ENCODE measurements around the gene CHMP4A. TPM values are rescaled to one million over a fixed set of nuclear protein-coding genes. Genes with fewer than 3 reads are reported as not detected.

CHMP4A gene
- total and polyA plus RNA-seq, 2 donors (not counting 1 experiment from before 2014, with no cell fraction given): 91.2 to 103 TPM

DNA sequence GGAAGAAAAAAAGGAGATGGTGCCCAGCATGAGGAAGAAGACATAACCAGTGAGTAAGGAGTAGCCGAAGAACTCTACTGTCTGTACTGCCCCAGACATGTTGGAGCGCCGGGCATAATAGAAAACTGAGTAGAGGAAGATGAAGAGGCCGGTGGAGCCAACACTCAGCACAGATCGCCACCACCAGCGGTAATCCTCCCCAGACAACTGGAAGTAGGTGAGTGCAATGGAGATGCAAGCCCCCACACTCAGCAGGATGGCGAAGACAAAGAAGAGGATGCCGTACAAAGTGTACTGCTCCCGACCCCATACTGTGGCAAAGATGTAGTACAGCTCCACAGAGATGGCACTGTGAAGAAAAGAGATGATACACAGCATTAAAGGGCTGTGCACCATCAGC lies 23.8 kb downstream of the CHMP4A start:
- H3K27me3 Mint-ChIP-seq: no peaks in the 10 kb centered on the region
- no peak for TF ChIP-seq EZH2 (IDR thresholded peaks at IDR 0.05; ENCODE audit: borderline replicate concordance, insufficient read depth, low read depth, low read length, poor library complexity, severe bottlenecking)
- TF ChIP-seq, protein P1, sequence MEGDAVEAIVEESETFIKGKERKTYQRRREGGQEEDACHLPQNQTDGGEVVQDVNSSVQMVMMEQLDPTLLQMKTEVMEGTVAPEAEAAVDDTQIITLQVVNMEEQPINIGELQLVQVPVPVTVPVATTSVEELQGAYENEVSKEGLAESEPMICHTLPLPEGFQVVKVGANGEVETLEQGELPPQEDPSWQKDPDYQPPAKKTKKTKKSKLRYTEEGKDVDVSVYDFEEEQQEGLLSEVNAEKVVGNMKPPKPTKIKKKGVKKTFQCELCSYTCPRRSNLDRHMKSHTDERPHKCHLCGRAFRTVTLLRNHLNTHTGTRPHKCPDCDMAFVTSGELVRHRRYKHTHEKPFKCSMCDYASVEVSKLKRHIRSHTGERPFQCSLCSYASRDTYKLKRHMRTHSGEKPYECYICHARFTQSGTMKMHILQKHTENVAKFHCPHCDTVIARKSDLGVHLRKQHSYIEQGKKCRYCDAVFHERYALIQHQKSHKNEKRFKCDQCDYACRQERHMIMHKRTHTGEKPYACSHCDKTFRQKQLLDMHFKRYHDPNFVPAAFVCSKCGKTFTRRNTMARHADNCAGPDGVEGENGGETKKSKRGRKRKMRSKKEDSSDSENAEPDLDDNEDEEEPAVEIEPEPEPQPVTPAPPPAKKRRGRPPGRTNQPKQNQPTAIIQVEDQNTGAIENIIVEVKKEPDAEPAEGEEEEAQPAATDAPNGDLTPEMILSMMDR (IDR thresholded peaks at IDR 0.05): no peak
- Histone ChIP-seq H3K4me3 (ENCODE audit: control extremely low read depth in 1 of 5, extremely low read depth in 1 of 5, insufficient read depth in 1 of 5, low read depth in 2 of 5, low read length in 4 of 5) (no peak overlapping the region), H4K20me1 (ENCODE audit: control insufficient read depth, insufficient read depth, low read length, poor library complexity, severe bottlenecking) (no peaks in the 10 kb centered on the region), H3K4me2 (replicated peaks; ENCODE audit: low read depth, low read length, poor library complexity, severe bottlenecking) (peak overlapping the region; percentile 96), H3K9ac (ENCODE audit: low read length) (no peak overlapping the region), H3K9me3 (ENCODE audit: control extremely low read depth in 1 of 3, control insufficient read depth in 2 of 3, insufficient read depth in 1 of 3, low read length in 2 of 3) (no peaks in the 10 kb centered on the region), H3K27ac (ENCODE audit: low read length in 2 of 2) (peak overlapping the region; percentile 32 to 86), H3K36me3 (replicated peaks in 1 of 2; ENCODE audit: control extremely low read depth in 1 of 2, control insufficient read depth in 1 of 2, extremely low read depth in 1 of 2, insufficient read depth in 2 of 2, low read length in 1 of 2) (peaks cover 3 to 36% of the 10 kb centered on the region in 2 experiments), H3K79me2 (ENCODE audit: control insufficient read depth, insufficient read depth, low read length) (peaks cover 65% of the 10 kb centered on the region), H3K27me3 (replicated peaks in 1 of 4; ENCODE audit: control extremely low read depth in 1 of 4, control insufficient read depth in 3 of 4, insufficient read depth in 4 of 4, low read length in 3 of 4) (no peaks in the 10 kb centered on the region), H2AFZ (ENCODE audit: insufficient read depth, low read depth, low read length, poor library complexity, severe bottlenecking) (peak overlapping the region; percentile 76), H3K4me1 (ENCODE audit: control insufficient read depth in 2 of 2, insufficient read depth in 2 of 2, low read length in 2 of 2) (peaks cover 21 to 23% of the 10 kb centered on the region in 2 donors)
- H3K4me3 Mint-ChIP-seq: no peak overlapping the region
- ATAC-seq (ENCODE audit: low read depth) (no peak), DNase-seq (no peak)
- ChIA-PET POLR2A (interaction anchor here (0.6 to 2.1 kb wide), 11 partner anchors 14 to 85 kb away, joined by 3 to 9 read pairs (median 4); partner anchors contain the start of genes CHMP4A, MDP1, PSME1 and PSME2), CTCF (interaction anchor here (0.7 to 3.7 kb wide), 9 partner anchors 24 to 121 kb away, joined by 3 to 21 read pairs (median 6); partner anchors contain the start of genes CHMP4A, CIDEB, IRF9 and LTB4R2)
- intact Hi-C loops (cut with micrococcal nuclease): no loop called here
- H3K4me1 Mint-ChIP-seq: peaks cover 42% of the 10 kb centered on the region
- WGBS (ENCODE audit: insufficient coverage): 100% methylated on average over 1 of the region's 9 CpGs
- H3K9me3 Mint-ChIP-seq (ENCODE audit: insufficient read depth): no peaks in the 10 kb centered on the region
- H3K27ac Mint-ChIP-seq: peak overlapping the region; percentile 46

DNA sequence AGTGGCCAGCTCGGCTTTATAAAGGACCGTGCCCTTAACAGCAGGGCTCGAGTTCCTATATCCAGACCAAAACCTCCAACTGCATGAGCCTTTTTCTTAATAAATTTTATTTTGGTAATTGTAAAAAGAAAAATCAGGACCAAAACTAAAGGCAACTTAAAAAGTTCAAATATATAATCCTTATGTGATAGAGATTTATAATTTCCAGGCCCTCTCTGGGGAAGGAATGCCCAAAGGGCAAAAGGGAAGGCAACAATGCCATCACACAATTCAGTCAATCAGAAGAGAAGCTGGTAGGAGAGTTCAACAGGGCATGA lies 24.3 kb downstream of the CHMP4A start:
- Histone ChIP-seq H3K79me2 (ENCODE audit: control insufficient read depth, insufficient read depth, low read length) (peaks cover 61% of the 10 kb centered on the region), H2AFZ (ENCODE audit: insufficient read depth, low read depth, low read length, poor library complexity, severe bottlenecking) (peak overlapping the region; percentile 76), H3K27ac (ENCODE audit: low read length in 2 of 2) (peak overlapping the region; percentile 32 to 86), H3K4me2 (replicated peaks; ENCODE audit: low read depth, low read length, poor library complexity, severe bottlenecking) (peak overlapping the region; percentile 96), H3K36me3 (replicated peaks in 1 of 2; ENCODE audit: control extremely low read depth in 1 of 2, control insufficient read depth in 1 of 2, extremely low read depth in 1 of 2, insufficient read depth in 2 of 2, low read length in 1 of 2) (peaks cover 3 to 41% of the 10 kb centered on the region in 2 experiments), H3K9ac (ENCODE audit: low read length) (peak overlapping the region; percentile 70), H4K20me1 (ENCODE audit: control insufficient read depth, insufficient read depth, low read length, poor library complexity, severe bottlenecking) (no peaks in the 10 kb centered on the region), H3K9me3 (ENCODE audit: control extremely low read depth in 1 of 3, control insufficient read depth in 2 of 3, insufficient read depth in 1 of 3, low read length in 2 of 3) (no peaks in the 10 kb centered on the region), H3K27me3 (replicated peaks in 1 of 4; ENCODE audit: control extremely low read depth in 1 of 4, control insufficient read depth in 3 of 4, insufficient read depth in 4 of 4, low read length in 3 of 4) (no peaks in the 10 kb centered on the region), H3K4me3 (ENCODE audit: control extremely low read depth in 1 of 5, extremely low read depth in 1 of 5, insufficient read depth in 1 of 5, low read depth in 2 of 5, low read length in 4 of 5) (peak overlapping the region in 4 of 5 experiments; percentile 32 to 79 (median 73)), H3K4me1 (ENCODE audit: control insufficient read depth in 2 of 2, insufficient read depth in 2 of 2, low read length in 2 of 2) (peaks cover 16 to 19% of the 10 kb centered on the region in 2 donors)
- ChIA-PET POLR2A (interaction anchor here (0.6 to 2.1 kb wide), 11 partner anchors 15 to 86 kb away, joined by 3 to 9 read pairs (median 4); partner anchors contain the start of genes CHMP4A, IRF9, MDP1 and PSME1), CTCF (interaction anchor here (0.7 to 3.7 kb wide), 12 partner anchors 25 to 122 kb away, joined by 3 to 21 read pairs (median 4); partner anchors contain the start of genes CHMP4A, CIDEB, DCAF11 and IRF9)
- TF ChIP-seq EZH2 (IDR thresholded peaks at IDR 0.05; ENCODE audit: borderline replicate concordance, insufficient read depth, low read depth, low read length, poor library complexity, severe bottlenecking): no peak
- TF ChIP-seq, protein P1 (IDR thresholded peaks at IDR 0.05): no peak
- no peak for DNase-seq
- H3K4me3 Mint-ChIP-seq: peak overlapping the region; percentile 93
- WGBS (ENCODE audit: insufficient coverage): 0% methylated on average over 1 of the region's 3 CpGs
- peak overlapping the region; percentile 87 for H3K27ac Mint-ChIP-seq
- no peaks in the 10 kb centered on the region for H3K27me3 Mint-ChIP-seq
- no peaks in the 10 kb centered on the region for H3K9me3 Mint-ChIP-seq (ENCODE audit: insufficient read depth)
- H3K4me1 Mint-ChIP-seq: peaks cover 38% of the 10 kb centered on the region
- no peak for ATAC-seq (ENCODE audit: low read depth)
- intact Hi-C loops (cut with micrococcal nuclease): no loop called here

Measured in B cell (primary cell).